ENCODE measurements around the gene GARIN5A. TPM values are rescaled to one million over a fixed set of nuclear protein-coding genes. Genes with fewer than 3 reads are reported as not detected.

The GARIN5A gene
- total RNA-seq, 1 donor from 2014 or later = 0.82 TPM

DNA sequence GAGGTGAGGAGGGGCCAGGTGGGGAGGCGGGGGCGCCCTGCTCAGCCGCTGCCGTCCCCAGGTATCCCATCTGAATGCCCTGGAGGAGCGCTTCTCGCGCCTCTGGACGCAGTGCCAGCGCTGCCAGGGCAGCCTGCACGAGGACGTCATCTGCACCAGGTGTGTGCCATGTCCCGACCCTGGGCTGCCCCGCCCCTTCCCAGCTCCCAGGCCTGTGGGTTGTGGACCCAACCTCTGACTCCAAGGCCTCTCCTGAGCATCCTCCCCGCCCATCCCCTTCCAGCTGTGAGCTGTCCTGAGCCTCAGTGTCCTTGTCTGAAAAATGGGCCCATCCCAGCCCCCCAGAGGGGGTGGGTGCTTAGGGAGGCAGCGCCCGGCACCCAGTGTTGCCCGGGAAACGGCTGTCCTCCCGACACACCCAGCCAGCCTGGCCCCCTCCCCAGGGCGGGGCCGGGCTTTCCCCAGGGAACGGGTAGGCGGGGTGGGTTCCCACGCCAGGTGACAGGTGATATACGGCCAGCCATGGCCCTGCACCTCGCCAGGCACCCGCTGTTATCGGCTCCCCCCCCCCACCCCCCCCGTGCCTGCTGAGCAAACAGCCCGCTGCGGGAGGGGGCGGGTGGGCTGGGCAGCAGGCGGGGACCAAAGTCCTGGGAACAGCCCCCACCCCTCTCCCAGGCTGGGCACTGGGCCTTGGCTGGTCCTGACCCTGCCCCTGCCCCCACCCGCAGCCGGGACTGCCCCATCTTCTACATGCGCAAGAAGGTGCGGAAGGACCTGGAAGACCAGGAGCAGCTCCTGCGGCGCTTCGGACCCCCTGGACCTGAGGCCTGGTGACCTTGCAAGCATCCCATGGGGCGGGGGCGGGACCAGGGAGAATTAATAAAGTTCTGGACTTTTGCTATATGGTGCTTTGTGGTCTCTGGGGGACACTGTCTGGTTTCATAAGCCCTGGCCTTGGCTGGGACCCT is 59.3 kb downstream of the GARIN5A start:
- peaks cover 10% of the 10 kb centered on the region for H3K4me1 Mint-ChIP-seq (ENCODE audit: low read depth)
- intact Hi-C loops (cut with micrococcal nuclease) = no loop called here

More for the DNA sequence above, 59.3 kb downstream of the GARIN5A start:
- Mint-ChIP-seq H3K27ac (no peak overlapping the region), H3K9me3 (no peaks in the 10 kb centered on the region), H3K27me3 (ENCODE audit: low read depth) (peaks cover 10% of the 10 kb centered on the region), H3K4me3 (ENCODE audit: low read depth) (no peak overlapping the region), H3K36me3 (ENCODE audit: low read depth) (peaks cover 17% of the 10 kb centered on the region)
- no peak for DNase-seq (ENCODE audit: low spot score)

Other genes starting within 250 kb of the GARIN5A start
- gene KCNC3, start 147.5 kb downstream of the GARIN5A start, total RNA-seq = 17.6 and 19.2 TPM in 2 replicates
- 5.1 and 5.5 TPM in 2 replicates for gene NAPSA, start 111.2 kb downstream of the GARIN5A start, total RNA-seq
- gene NR1H2, start 100.4 kb downstream of the GARIN5A start, total RNA-seq = 76.1 and 79.9 TPM in 2 replicates
- gene POLD1, start 92.5 kb downstream of the GARIN5A start, total RNA-seq = 153 and 162 TPM in 2 replicates
- gene SPIB, start 57.9 kb downstream of the GARIN5A start, total RNA-seq = 0.66 and 0.80 TPM in 2 replicates
- 0.21 and 0.25 TPM in 2 replicates for gene MYBPC2, start 44.0 kb downstream of the GARIN5A start, total RNA-seq
- 76.0 and 76.2 TPM in 2 replicates for gene EMC10, start 341 bp downstream of the GARIN5A start, total RNA-seq
- 39.9 and 43.6 TPM in 2 replicates for gene JOSD2, start 34.3 kb upstream of the GARIN5A start, total RNA-seq
- gene ASPDH, start 37.1 kb upstream of the GARIN5A start, total RNA-seq = not detected in 2 replicates
- gene LRRC4B, start 91.6 kb upstream of the GARIN5A start, total RNA-seq = 0.18 TPM in 1 of 2 replicates, not detected in the other
- gene SYT3, start 163.0 kb upstream of the GARIN5A start, total RNA-seq = 0.07 TPM in 1 of 2 replicates, not detected in the other
- 1.5 TPM in 1 of 2 replicates, not detected in the other for gene C19orf81, start 172.6 kb upstream of the GARIN5A start, total RNA-seq
- not detected in 2 replicates for gene SHANK1, start 243.0 kb upstream of the GARIN5A start, total RNA-seq
- 1.2 and 1.7 TPM in 2 replicates for gene CLEC11A, start 246.5 kb upstream of the GARIN5A start, total RNA-seq